HepG2 (cell line): ENCODE measurements around the gene PSORS1C2. TPM values are rescaled to one million over a fixed set of nuclear protein-coding genes. Genes with fewer than 3 reads are reported as not detected.

ENCODE experiments used
- ASH2L ChIP-seq: fragments of 300-600, 200-600 bp; sonication (generic); IDR thresholded peaks from 2 replicates; pipeline ENCODE4 v1.7.0; 2017; ENCODE audit warnings: low read depth, mild to moderate bottlenecking, moderate library complexity, mixed read lengths, low read length; ENCODE audit not compliant: insufficient read length
- ATRX ChIP-seq: sonication (generic); formaldehyde crosslinking; IDR thresholded peaks from 2 replicates; pipeline ENCODE4 v1.4.0; 2020; ENCODE audit warnings: missing genetic modification reagents, borderline replicate concordance
- CBX1 ChIP-seq: IDR thresholded peaks from one replicate; pipeline ENCODE4 v1.6.1; 2016; ENCODE audit warnings: antibody characterized with exemption, low read depth
- GFI1 ChIP-seq: sonication (generic); formaldehyde crosslinking; IDR thresholded peaks from 2 replicates; pipeline ENCODE4 v1.5.0; 2020; ENCODE audit warnings: missing genetic modification reagents, mild to moderate bottlenecking, borderline replicate concordance
- HNF1B ChIP-seq: sonication (generic); formaldehyde crosslinking; IDR thresholded peaks from 2 replicates; pipeline ENCODE4 v1.5.1; 2020; ENCODE audit warnings: mild to moderate bottlenecking, moderate library complexity, missing genetic modification reagents
- HNRNPUL1 ChIP-seq: fragments of 200-400 bp; formaldehyde crosslinking; IDR thresholded peaks from 2 replicates; pipeline ENCODE4 v1.6.1; 2017; ENCODE audit warnings: low read depth, mild to moderate bottlenecking, low read length, moderate library complexity
- KLF15 ChIP-seq: sonication (generic); formaldehyde crosslinking; IDR thresholded peaks from 2 replicates; pipeline ENCODE4 v1.8.1; 2023; ENCODE audit warnings: borderline replicate concordance, mild to moderate bottlenecking, inconsistent platforms, missing genetic modification reagents, mixed read lengths
- MYNN ChIP-seq: sonication (generic); formaldehyde crosslinking; IDR thresholded peaks from 2 replicates; pipeline ENCODE4 v1.4.0; 2020; ENCODE audit warnings: mild to moderate bottlenecking, low read depth, missing genetic modification reagents
- NCOA1 ChIP-seq: sonication (generic); formaldehyde crosslinking; IDR thresholded peaks from 2 replicates; pipeline ENCODE4 v1.9.0; 2021; ENCODE audit warnings: missing genetic modification reagents
- TCF12 ChIP-seq, 2 experiments: fragments of 450-650 bp in 1 of 2; sonication (generic) in 1 of 2; formaldehyde crosslinking in 1 of 2; IDR thresholded peaks; 2 replicates each; pipeline versions ENCODE4 v1.6.1 to v1.8.0; 2017 to 2022; ENCODE audit warnings: antibody characterized with exemption in 1 of 2, mild to moderate bottlenecking in 1 of 2, missing genetic modification reagents in 1 of 2, moderate library complexity in 1 of 2
- TCF7 ChIP-seq: sonication (generic); IDR thresholded peaks from 2 replicates; pipeline ENCODE4 v1.6.1; 2016; ENCODE audit warnings: antibody characterized with exemption, low read depth
- TEAD2 ChIP-seq: sonication (generic); formaldehyde crosslinking; IDR thresholded peaks from 2 replicates; pipeline ENCODE4 v1.9.0; 2021; ENCODE audit warnings: missing genetic modification reagents
- THAP9 ChIP-seq: sonication (generic); formaldehyde crosslinking; IDR thresholded peaks from 2 replicates; pipeline ENCODE4; 2020; ENCODE audit warnings: missing genetic modification reagents, mild to moderate bottlenecking, borderline replicate concordance
- YY1 ChIP-seq: IDR thresholded peaks from 2 replicates; pipeline ENCODE4 v1.6.1; 2011; ENCODE audit warnings: low read length, low read depth, moderate library complexity, mild to moderate bottlenecking; ENCODE audit not compliant: insufficient read depth, insufficient replicate concordance
- ZFP36L2 ChIP-seq: sonication (generic); formaldehyde crosslinking; IDR thresholded peaks from 2 replicates; pipeline ENCODE4 v1.4.0; 2020; ENCODE audit warnings: missing genetic modification reagents
- ZGPAT ChIP-seq: IDR thresholded peaks from 2 replicates; pipeline ENCODE4 v1.6.1; 2016; ENCODE audit warnings: mild to moderate bottlenecking
- ZSCAN31 ChIP-seq: sonication (generic); formaldehyde crosslinking; IDR thresholded peaks from 2 replicates; pipeline ENCODE4 v1.5.0; 2020; ENCODE audit warnings: low read depth, mild to moderate bottlenecking, missing genetic modification reagents
- polyA plus RNA-seq, 8 experiments: library from polyadenylated mRNA; depleted of rRNA in 3 of 8; stranded (reverse) in 7 of 8; unstranded in 1 of 8; fragments of >200 nt; fragmentation: Illumina TruSeq in 4 of 8; extraction: Trizol in 4 of 8; gene quantifications; 2 replicates each; pipeline versions ENCODE4 v1.2.1 to v1.2.3, GENCODE V29; 2011 to 2016; ENCODE audit warnings: low read depth in 4 of 8, missing spikeins in 1 of 8, mixed read lengths in 1 of 8; ENCODE audit not compliant: insufficient read depth in 1 of 8
- total RNA-seq, 5 experiments: library from RNA; depleted of rRNA; stranded (reverse); fragments of >200 nt; fragmentation: Illumina TruSeq; extraction: Trizol; gene quantifications; 2 replicates each; pipeline ENCODE4 v1.2.3, GENCODE V29; 2016; ENCODE audit warnings: low read depth in 1 of 5
- TF ChIP-seq, protein P1 (sequence below): sonication (generic); formaldehyde crosslinking; IDR thresholded peaks from 2 replicates; pipeline ENCODE4 v1.4.0; 2020; ENCODE audit warnings: missing genetic modification reagents
- TF ChIP-seq, protein P2 (sequence below): sonication (generic); formaldehyde crosslinking; IDR thresholded peaks from 2 replicates; pipeline ENCODE4 v1.4.0; 2020; ENCODE audit warnings: mild to moderate bottlenecking, missing genetic modification reagents
- TF ChIP-seq, protein P3 (sequence below): IDR thresholded peaks from 2 replicates; pipeline ENCODE4 v1.6.1; 2016; ENCODE audit warnings: low read depth, borderline replicate concordance

The PSORS1C2 gene
- total and polyA plus RNA-seq, 2 of the 13 experiments (the other 11 are each of a cell fraction or from before 2014, with no cell fraction given): not detected

DNA sequence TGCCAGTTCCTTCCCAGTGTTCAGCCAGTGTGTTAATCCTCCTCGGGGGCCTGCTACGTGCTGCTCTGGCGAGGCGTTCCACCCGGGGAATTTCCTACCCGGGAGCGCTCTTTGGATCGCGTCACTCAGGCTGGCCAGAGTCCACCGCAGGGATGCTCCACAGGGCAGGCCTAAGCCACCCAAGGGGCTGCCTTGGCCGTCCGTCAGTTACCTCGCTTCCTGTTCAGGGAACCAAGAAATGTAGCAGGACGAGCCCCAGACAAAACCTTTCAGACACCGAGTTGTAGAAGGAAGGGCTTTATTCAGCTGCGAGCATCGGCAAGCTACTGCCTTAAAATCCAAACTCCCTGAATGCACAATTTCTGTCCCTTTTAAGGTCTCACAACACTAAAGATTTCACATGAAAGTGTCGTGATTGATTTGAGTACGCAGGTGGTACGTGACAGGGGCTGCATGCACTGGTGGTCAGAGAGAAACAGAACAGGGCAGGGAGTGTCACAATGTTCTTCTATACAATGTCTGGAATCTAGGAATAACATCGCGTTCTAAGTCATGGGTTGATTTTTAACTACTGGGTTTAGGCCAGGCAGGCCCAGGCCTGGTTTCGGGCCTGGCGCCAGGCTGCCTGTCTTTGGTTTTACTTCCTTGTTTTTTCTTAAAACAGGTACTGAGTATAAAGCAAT, 47.3 kb upstream of the PSORS1C2 start (continued):
- TF ChIP-seq THAP9 (peak; percentile 82; the same call in 1 of the 2 replicates), HNF1B (CRISPR knock-in tag) (peak; percentile 43; the same call in 1 of the 2 replicates), HNRNPUL1 (no peak), CBX1 (no peak), YY1 (peak; percentile 62), KLF15 (CRISPR knock-in tag) (no peak), TEAD2 (CRISPR knock-in tag) (no peak), NCOA1 (CRISPR knock-in tag) (peak; percentile 95), GFI1 (CRISPR knock-in tag) (peak; percentile 76; the same call in 1 of the 2 replicates), ZSCAN31 (CRISPR knock-in tag) (no peak), ATRX (CRISPR knock-in tag) (no peak), ASH2L (peak; percentile 61), ZFP36L2 (no peak), MYNN (CRISPR knock-in tag) (no peak), TCF7 (no peak), TCF12 (IDR thresholded peaks at IDR 0.05) (no peak), TCF12 (CRISPR knock-in tag; IDR thresholded peaks at IDR 0.05) (no peak), ZGPAT (CRISPR knock-in tag) (peak; percentile 87)
- TF ChIP-seq, protein P1, sequence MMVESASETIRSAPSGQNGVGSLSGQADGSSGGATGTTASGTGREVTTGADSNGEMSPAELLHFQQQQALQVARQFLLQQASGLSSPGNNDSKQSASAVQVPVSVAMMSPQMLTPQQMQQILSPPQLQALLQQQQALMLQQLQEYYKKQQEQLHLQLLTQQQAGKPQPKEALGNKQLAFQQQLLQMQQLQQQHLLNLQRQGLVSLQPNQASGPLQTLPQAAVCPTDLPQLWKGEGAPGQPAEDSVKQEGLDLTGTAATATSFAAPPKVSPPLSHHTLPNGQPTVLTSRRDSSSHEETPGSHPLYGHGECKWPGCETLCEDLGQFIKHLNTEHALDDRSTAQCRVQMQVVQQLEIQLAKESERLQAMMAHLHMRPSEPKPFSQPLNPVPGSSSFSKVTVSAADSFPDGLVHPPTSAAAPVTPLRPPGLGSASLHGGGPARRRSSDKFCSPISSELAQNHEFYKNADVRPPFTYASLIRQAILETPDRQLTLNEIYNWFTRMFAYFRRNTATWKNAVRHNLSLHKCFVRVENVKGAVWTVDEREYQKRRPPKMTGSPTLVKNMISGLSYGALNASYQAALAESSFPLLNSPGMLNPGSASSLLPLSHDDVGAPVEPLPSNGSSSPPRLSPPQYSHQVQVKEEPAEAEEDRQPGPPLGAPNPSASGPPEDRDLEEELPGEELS (CRISPR knock-in tag): peak; percentile 24; the same call in 1 of the 2 replicates
- TF ChIP-seq, protein P2, sequence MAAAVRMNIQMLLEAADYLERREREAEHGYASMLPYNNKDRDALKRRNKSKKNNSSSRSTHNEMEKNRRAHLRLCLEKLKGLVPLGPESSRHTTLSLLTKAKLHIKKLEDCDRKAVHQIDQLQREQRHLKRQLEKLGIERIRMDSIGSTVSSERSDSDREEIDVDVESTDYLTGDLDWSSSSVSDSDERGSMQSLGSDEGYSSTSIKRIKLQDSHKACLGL (CRISPR knock-in tag): no peak
- TF ChIP-seq, protein P3, sequence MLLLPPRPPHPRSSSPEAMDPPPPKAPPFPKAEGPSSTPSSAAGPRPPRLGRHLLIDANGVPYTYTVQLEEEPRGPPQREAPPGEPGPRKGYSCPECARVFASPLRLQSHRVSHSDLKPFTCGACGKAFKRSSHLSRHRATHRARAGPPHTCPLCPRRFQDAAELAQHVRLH (CRISPR knock-in tag): peak; percentile 91; the same call in 1 of the 2 replicates
